HG02870 (cell line): Measurements from ENCODE around the gene ZC3H7A.

Experiments used
- ATAC-seq: cut with Tn5 transposase; IDR thresholded peaks from one replicate; pipeline ENCODE4 v1.9.1; 2021; ENCODE audit warnings: mild to moderate bottlenecking, moderate library complexity; ENCODE audit not compliant: unreplicated experiment

The ZC3H7A gene

GRCh38 chr16:11708421-11708820, 88.6 kb downstream of the ZC3H7A start:
- no peak for ATAC-seq

- ATAC-seq: no peak
Measured at GRCh38 chr16:11707679-11708197, 89.3 kb downstream of the ZC3H7A start.

DNA sequence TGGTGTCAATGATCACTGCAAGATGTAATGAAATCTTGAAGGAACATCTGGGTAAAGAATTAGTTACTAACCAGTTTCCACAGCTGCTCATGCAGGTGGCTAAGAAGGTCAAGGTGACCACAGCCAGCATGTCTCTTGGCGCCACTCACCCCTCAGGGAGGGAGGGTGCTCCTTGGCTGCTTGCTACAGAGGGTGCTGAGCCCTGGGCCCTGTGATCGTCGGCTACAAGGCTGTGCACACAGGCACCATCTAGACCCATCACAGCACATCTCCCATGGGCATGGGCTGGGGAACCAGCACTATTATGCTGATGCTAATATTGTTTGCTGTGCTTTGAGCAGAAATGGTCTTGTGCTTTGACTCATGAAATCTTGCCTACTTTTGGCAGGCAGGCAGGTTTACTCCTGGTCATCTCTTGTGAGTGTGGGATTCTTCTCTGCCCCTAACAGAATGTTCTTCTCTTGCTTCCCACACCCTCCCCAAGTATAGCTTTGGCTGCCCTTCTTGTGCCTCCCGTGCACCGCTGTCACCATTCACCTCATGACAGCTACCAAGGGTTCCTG, 90.8 kb downstream of the ZC3H7A start:
- no peak for ATAC-seq

GRCh38 chr16:11705311-11706025, 91.6 kb downstream of the ZC3H7A start:
- ATAC-seq: no peak
